Lower lobe of right lung (tissue), 2 donors: ENCODE measurements around the gene CDHR3. TPM values are rescaled to one million over a fixed set of nuclear protein-coding genes. Genes with fewer than 3 reads are reported as not detected.
A peak's percentile ranks its signal among the peaks of the same experiment; 100 is the strongest.

Source experiments
- ATAC-seq, 2 donors: fragments of 200-7000 bp; cut with Tn5 transposase; one replicate each; pipeline ENCODE4 v1.9.1; 2020 to 2022; ENCODE audit warnings: mild to moderate bottlenecking in 2 of 2, moderate library complexity in 2 of 2
- DNase-seq: peaks from one replicate; pipeline ENCODE4 v3.0.0-alpha.2; 2020
- H3K27ac ChIP-seq: fragments of 200-600 bp; one replicate; pipeline ENCODE4 v1.8.0; 2022
- H3K27me3 ChIP-seq: fragments of 200-600 bp; one replicate; pipeline ENCODE4 v1.8.0; 2022; ENCODE audit warnings: low read depth
- H3K36me3 ChIP-seq: fragments of 200-600 bp; one replicate; pipeline ENCODE4 v1.8.0; 2022; ENCODE audit warnings: mild to moderate bottlenecking
- H3K4me1 ChIP-seq: fragments of 200-600 bp; one replicate; pipeline ENCODE4 v1.8.0; 2022
- H3K4me3 ChIP-seq: fragments of 200-600 bp; one replicate; pipeline ENCODE4 v1.8.0; 2022; ENCODE audit warnings: mild to moderate bottlenecking
- H3K9me3 ChIP-seq: fragments of 200-600 bp; one replicate; pipeline ENCODE4 v1.8.0; 2022
- intact Hi-C: fragments of 100-400 bp; cut with DNase I; formaldehyde crosslinking; loops from one replicate; pipeline ENCODE4 v1.11.0; 2022
- total RNA-seq: library from RNA; stranded (reverse); fragmentation: NEBNext Ultra II Directional; extraction: Animal tissue kit (Norgen Biotek cat#: 25700); gene quantifications from one replicate; pipeline ENCODE4 v1.2.1, GENCODE V29; 2021
- TF ChIP-seq, protein P1 (sequence below): fragments of 200-600 bp; IDR thresholded peaks from one replicate; pipeline ENCODE4 v1.8.0; 2022; ENCODE audit warnings: antibody characterized with exemption, mild to moderate bottlenecking
- donor health status: DM: no; HTN: yes; CAD: no; lungs with severe emphysema.

CDHR3 gene
- total RNA-seq, 1 donor from 2014 or later: 28.7 TPM

- DNase-seq: no peak
- intact Hi-C loops: no loop called here
- Histone ChIP-seq H3K4me1 (peaks cover 7% of the 10 kb centered on the region), H3K9me3 (no peaks in the 10 kb centered on the region), H3K4me3 (no peak overlapping the region), H3K27me3 (no peaks in the 10 kb centered on the region), H3K27ac (no peak overlapping the region), H3K36me3 (no peaks in the 10 kb centered on the region)
- TF ChIP-seq, protein P1, sequence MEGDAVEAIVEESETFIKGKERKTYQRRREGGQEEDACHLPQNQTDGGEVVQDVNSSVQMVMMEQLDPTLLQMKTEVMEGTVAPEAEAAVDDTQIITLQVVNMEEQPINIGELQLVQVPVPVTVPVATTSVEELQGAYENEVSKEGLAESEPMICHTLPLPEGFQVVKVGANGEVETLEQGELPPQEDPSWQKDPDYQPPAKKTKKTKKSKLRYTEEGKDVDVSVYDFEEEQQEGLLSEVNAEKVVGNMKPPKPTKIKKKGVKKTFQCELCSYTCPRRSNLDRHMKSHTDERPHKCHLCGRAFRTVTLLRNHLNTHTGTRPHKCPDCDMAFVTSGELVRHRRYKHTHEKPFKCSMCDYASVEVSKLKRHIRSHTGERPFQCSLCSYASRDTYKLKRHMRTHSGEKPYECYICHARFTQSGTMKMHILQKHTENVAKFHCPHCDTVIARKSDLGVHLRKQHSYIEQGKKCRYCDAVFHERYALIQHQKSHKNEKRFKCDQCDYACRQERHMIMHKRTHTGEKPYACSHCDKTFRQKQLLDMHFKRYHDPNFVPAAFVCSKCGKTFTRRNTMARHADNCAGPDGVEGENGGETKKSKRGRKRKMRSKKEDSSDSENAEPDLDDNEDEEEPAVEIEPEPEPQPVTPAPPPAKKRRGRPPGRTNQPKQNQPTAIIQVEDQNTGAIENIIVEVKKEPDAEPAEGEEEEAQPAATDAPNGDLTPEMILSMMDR: no peak
- ATAC-seq: no peak
Observed at GRCh38 chr7:105971845-105972244, 8.8 kb downstream of the CDHR3 start.

DNA sequence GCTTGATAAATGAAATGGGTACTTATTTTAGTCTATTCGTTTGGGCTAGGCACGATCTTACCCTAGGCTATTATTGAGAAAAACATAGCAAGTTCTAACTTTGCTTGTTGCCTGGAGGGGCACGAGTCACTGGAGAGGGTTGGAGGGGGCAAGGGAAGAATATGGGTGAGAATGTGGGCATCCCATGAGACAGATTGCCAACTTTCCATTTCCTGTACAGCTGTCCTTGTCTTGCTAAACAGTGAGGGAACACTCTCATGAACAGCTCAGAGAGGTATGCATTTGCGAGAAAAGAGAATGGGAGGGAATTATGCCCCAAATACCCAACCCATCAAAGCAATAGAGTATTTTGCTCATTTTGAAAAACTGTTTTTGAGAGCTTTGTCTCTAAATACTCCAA is 9.2 kb downstream of the CDHR3 start:
- H3K36me3 ChIP-seq: no peaks in the 10 kb centered on the region
- no peak overlapping the region for H3K27ac ChIP-seq
- no peaks in the 10 kb centered on the region for H3K9me3 ChIP-seq
- no peaks in the 10 kb centered on the region for H3K27me3 ChIP-seq
- H3K4me1 ChIP-seq: peaks cover 7% of the 10 kb centered on the region
- TF ChIP-seq, protein P1: no peak
- intact Hi-C loops: no loop called here
- DNase-seq (no peak), ATAC-seq (no peak)
- H3K4me3 ChIP-seq: no peak overlapping the region

GRCh38 chr7:105974471-105974870 is 11.4 kb downstream of the CDHR3 start:
- intact Hi-C loops: no loop called here
- ATAC-seq (no peak), DNase-seq (no peak)
- H3K9me3 ChIP-seq: no peaks in the 10 kb centered on the region
- peaks cover 7% of the 10 kb centered on the region for H3K4me1 ChIP-seq
- H3K27me3 ChIP-seq: no peaks in the 10 kb centered on the region
- H3K27ac ChIP-seq: no peak overlapping the region
- no peaks in the 10 kb centered on the region for H3K36me3 ChIP-seq
- H3K4me3 ChIP-seq: no peak overlapping the region
- TF ChIP-seq, protein P1: no peak

- Histone ChIP-seq H3K9me3 (no peaks in the 10 kb centered on the region), H3K4me3 (no peak overlapping the region), H3K4me1 (peaks cover 7% of the 10 kb centered on the region), H3K27ac (no peak overlapping the region), H3K27me3 (no peaks in the 10 kb centered on the region), H3K36me3 (no peaks in the 10 kb centered on the region)
- TF ChIP-seq, protein P1: no peak
- ATAC-seq (peak; percentile 31 to 59), DNase-seq (no peak)
- intact Hi-C loops: no loop called here
Observed at GRCh38 chr7:105975770-105976417, 12.8 kb downstream of the CDHR3 start.

GRCh38 chr7:105976868-105977267 is 13.8 kb downstream of the CDHR3 start:
- DNase-seq (no peak), ATAC-seq (no peak)
- Histone ChIP-seq H3K9me3 (no peaks in the 10 kb centered on the region), H3K27me3 (no peaks in the 10 kb centered on the region), H3K27ac (no peak overlapping the region), H3K4me3 (no peak overlapping the region), H3K36me3 (no peaks in the 10 kb centered on the region), H3K4me1 (peaks cover 7% of the 10 kb centered on the region)
- TF ChIP-seq, protein P1: no peak
- intact Hi-C loops: no loop called here
